HFFc6 (cell line): ENCODE data around the gene ANKS1A. TPM values are rescaled to one million over a fixed set of nuclear protein-coding genes. Genes with fewer than 3 reads are reported as not detected.
A peak's percentile ranks its signal among the peaks of the same experiment; 100 is the strongest.

Source experiments
- DNase-seq: peaks from one replicate; pipeline ENCODE4 v3.0.0-alpha.2; 2018
- H3K27ac Mint-ChIP-seq: 2 replicates; pipeline ENCODE4 v1.8.0; 2020; ENCODE audit warnings: mild to moderate bottlenecking, mixed read lengths
- H3K27me3 Mint-ChIP-seq: 2 replicates; pipeline ENCODE4 v1.8.0; 2021; ENCODE audit warnings: mild to moderate bottlenecking, moderate library complexity, mixed read lengths; ENCODE audit not compliant: insufficient read depth
- H3K36me3 Mint-ChIP-seq: 2 replicates; pipeline ENCODE4 v1.8.0; 2021; ENCODE audit warnings: low read depth, mixed read lengths
- H3K4me1 Mint-ChIP-seq: 2 replicates; pipeline ENCODE4 v1.8.0; 2020; ENCODE audit warnings: low read depth, mixed read lengths
- H3K4me3 Mint-ChIP-seq: 2 replicates; pipeline ENCODE4 v1.8.0; 2020; ENCODE audit warnings: mild to moderate bottlenecking, moderate library complexity, mixed read lengths
- H3K9me3 Mint-ChIP-seq: 2 replicates; pipeline ENCODE4 v1.8.0; 2020; ENCODE audit warnings: mild to moderate bottlenecking, mixed read lengths
- CTCF ChIP-seq: fragments of 200-600 bp; sonication (generic); IDR thresholded peaks from 2 replicates; pipeline ENCODE4 v1.5.0; 2021; ENCODE audit warnings: antibody characterized with exemption, mild to moderate bottlenecking
- total RNA-seq, 6 experiments: library from RNA; stranded (reverse); fragmentation: NEBNext Ultra II Directional; extraction: Animal tissue kit (Norgen Biotek cat#: 25700); gene quantifications; 2 replicates in 1 of 6; 3 replicates in 5 of 6; pipeline ENCODE4 v1.2.3, GENCODE V29; 2021

ANKS1A gene
- total RNA-seq, 6 experiments from 2014 or later, result 11.6 to 13.5 (median 13.1) TPM

- Mint-ChIP-seq H3K9me3 (no peaks in the 10 kb centered on the region), H3K27ac (no peak overlapping the region), H3K36me3 (0 out of 2 replicates have a peak, but pooled peaks cover 3% of the 10 kb centered on the region), H3K4me1 (peaks cover 18% of the 10 kb centered on the region), H3K4me3 (no peak overlapping the region), H3K27me3 (no peaks in the 10 kb centered on the region)
- no peak for DNase-seq
- no peak for TF ChIP-seq CTCF
Observed at GRCh38 chr6:35008858-35009257, 119.8 kb downstream of the ANKS1A start.

GRCh38 chr6:35011096-35012041 lies 122.3 kb downstream of the ANKS1A start:
- Mint-ChIP-seq H3K9me3 (no peaks in the 10 kb centered on the region), H3K36me3 (peaks cover 8% of the 10 kb centered on the region; the same call in 1 of the 2 replicates), H3K27me3 (no peaks in the 10 kb centered on the region), H3K4me1 (peaks cover 41% of the 10 kb centered on the region), H3K27ac (no peak overlapping the region), H3K4me3 (no peak overlapping the region)
- no peak for DNase-seq
- TF ChIP-seq CTCF, result no peak

- no peaks in the 10 kb centered on the region for H3K9me3 Mint-ChIP-seq
Observed at GRCh38 chr6:35013701-35014100, 124.6 kb downstream of the ANKS1A start.

GRCh38 chr6:35014341-35014740 lies 125.3 kb downstream of the ANKS1A start:
- peak overlapping the region; percentile 66 for H3K27ac Mint-ChIP-seq
- TF ChIP-seq CTCF, result no peak
- no peaks in the 10 kb centered on the region for H3K27me3 Mint-ChIP-seq
- no peak overlapping the region for H3K4me3 Mint-ChIP-seq
- no peaks in the 10 kb centered on the region for H3K9me3 Mint-ChIP-seq
- no peak for DNase-seq
- H3K36me3 Mint-ChIP-seq, result peaks cover 14% of the 10 kb centered on the region; the same call in 1 of the 2 replicates
- H3K4me1 Mint-ChIP-seq, result peaks cover 62% of the 10 kb centered on the region

More at GRCh38 chr6:35013701-35014100, 124.6 kb downstream of the ANKS1A start:
- Mint-ChIP-seq H3K36me3 (peaks cover 11% of the 10 kb centered on the region; the same call in 1 of the 2 replicates), H3K4me3 (no peak overlapping the region), H3K27me3 (no peaks in the 10 kb centered on the region), H3K4me1 (peaks cover 57% of the 10 kb centered on the region), H3K27ac (no peak overlapping the region)
- TF ChIP-seq CTCF, result no peak
- DNase-seq, result no peak

- Mint-ChIP-seq H3K27me3 (no peaks in the 10 kb centered on the region), H3K27ac (peak overlapping the region; percentile 66), H3K9me3 (no peaks in the 10 kb centered on the region), H3K4me3 (no peak overlapping the region), H3K4me1 (peaks cover 66% of the 10 kb centered on the region), H3K36me3 (peaks cover 14% of the 10 kb centered on the region; the same call in 1 of the 2 replicates)
- peak; percentile 61 for DNase-seq
- no peak for TF ChIP-seq CTCF
Observed at GRCh38 chr6:35014786-35015185, 125.7 kb downstream of the ANKS1A start.
